Activated gamma-delta T cell treated with anti-CD3 and anti-CD28 coated beads, Interleukin-2, amount 50 U/mL, for 16 hours (primary cell): ENCODE results near the gene BANP.
"Not testable (repeated sequence)": the region's sequence is repeated elsewhere in the genome, so short reads cannot be mapped to it uniquely, and the experiment has no call there.

Experiments used
- DNase-seq: peaks from one replicate; pipeline ENCODE4 v3.0.0-alpha.2; 2020; ENCODE audit warnings: low read depth

Gene BANP

DNA sequence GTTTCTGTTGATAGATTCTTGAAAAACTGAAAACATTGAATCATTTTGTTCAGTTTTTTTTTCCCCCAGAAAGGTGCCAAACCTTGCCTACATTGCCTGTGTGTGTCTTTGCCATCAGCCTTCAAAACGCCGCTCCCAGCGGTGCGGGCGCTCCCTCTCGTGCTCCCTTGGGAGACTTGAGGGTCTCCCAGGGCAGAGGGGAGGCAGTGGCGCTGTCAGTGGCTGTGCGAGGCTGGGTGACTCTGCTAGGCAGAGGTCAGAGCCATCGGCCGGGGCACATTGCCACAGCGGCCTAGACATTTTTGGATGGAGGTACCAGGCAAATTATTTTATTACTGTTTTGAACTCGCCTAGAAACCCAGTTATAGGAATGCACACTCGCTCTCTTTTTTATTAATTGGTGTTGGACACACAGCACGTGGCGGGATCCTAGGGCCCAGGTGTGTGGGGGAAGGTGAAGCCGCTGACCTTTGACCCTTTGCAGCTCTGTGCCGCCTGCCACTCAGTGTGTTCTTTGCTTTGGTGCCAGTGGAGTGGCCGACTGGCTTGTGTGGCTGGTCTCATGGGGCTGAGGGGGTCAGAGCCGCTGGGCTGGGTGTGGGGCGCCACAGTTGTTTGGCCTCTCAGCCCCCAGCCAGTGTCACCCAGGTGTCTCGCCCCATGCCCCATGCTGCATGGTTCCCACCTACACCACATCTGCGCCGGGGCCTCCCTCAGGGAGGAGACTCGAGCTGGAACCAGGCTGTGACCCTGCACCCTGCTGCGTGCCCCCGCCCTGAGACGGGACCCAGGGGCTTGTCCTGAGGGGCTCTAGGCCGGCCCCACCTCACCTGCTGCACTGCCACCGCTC lies 115.7 kb downstream of the BANP start:
- DNase-seq: no peak

DNA sequence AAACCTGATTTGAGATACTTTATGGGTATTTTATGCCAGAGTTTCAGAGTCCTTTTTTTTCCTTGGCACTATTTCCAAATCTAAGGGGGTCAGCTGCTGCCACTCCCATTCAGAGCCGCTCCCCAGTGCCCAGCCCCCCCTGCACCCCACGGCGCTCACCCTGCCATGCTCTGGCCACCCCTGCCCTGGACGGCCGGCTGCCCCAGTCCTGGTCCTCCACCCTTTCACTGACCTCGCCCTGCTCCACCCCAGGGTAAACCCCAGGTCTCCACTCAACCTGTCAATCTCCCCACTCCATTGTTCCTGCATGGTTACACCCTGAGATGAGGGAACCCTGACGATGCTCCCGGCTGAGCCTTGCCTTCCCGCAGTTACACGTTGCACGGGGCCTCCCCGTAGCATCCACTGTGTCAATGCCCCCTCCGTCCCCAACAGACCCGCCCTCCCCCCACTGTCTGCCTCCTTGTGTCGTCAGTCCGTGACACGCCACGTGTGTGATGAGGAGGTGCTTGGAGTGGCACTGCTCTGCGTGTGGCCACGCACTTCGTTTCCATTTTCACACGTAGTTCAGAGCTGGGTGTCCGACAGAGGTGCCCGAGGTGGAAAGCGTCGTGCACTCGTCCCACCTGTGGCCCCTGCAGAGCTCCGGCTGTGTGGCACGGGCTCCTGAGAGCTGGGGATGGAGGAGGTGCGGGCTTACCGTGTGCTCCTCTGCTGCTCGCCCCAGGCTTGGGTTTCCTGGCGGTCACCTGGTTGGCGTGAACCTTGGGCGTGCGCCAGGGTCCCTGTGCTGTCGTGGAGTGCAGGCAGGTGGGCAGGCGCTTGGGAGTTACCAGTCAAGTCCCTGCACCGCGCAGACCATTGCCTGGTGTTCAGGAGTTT lies 116.5 kb downstream of the BANP start:
- DNase-seq: no peak

GRCh38 chr16:88068476-88069396 lies 117.5 kb downstream of the BANP start:
- no peak for DNase-seq

GRCh38 chr16:88069397-88070168 lies 118.3 kb downstream of the BANP start:
- no peak for DNase-seq

GRCh38 chr16:88070341-88070740 lies 119.1 kb downstream of the BANP start:
- no peak for DNase-seq

- DNase-seq: no peak
Observed at GRCh38 chr16:88070989-88071625, 119.9 kb downstream of the BANP start.

GRCh38 chr16:88071908-88072307 lies 120.7 kb downstream of the BANP start:
- DNase-seq: no peak

DNA sequence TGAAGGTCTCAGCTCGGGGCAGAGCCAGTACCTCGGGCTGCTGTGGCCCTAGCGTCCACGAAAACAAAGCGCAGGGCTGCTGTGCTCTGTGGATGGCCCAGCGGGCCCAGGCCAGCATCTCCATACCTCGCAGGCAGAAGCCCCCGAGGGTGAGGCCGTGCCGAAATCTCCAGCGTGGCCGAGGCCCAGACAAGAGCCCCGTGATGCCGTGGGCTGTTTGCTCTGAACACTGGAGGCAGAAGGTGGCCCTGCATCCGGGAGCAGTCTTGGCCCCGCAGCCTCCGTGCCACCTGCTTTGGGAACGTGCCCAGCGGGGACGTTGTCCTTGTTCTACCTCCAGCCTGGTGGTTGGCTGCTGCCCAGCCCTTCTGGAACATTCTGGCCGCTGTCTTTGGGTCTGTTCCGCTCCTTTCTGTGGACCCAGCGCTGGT lies 121.4 kb downstream of the BANP start:
- no peak for DNase-seq

GRCh38 chr16:88073201-88073721 lies 122.0 kb downstream of the BANP start:
- no peak for DNase-seq

DNA sequence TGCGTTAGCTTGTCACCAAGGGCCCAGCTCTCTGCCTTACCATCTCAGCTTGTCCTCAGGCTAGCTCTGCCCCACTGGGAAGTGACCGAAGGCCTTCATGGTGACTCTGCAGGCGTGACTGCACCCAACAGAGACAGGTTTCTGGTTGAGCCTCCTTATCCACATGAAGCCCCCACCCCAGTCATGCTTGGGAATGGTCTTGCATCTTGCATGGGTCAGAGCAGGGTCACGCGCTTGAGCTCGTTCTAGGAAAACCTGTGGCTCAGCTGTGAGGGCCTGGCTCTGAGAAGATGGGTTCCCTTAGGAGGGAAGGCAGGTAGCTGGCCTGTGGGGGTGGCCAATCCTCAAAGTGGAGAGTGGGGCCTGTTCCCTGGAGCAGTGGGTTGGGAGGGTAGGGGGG lies 122.8 kb downstream of the BANP start:
- no peak for DNase-seq

GRCh38 chr16:88076211-88076931 lies 125.1 kb downstream of the BANP start:
- DNase-seq: no peak

GRCh38 chr16:88076932-88077320 lies 125.7 kb downstream of the BANP start:
- not testable (repeated sequence) for DNase-seq

DNA sequence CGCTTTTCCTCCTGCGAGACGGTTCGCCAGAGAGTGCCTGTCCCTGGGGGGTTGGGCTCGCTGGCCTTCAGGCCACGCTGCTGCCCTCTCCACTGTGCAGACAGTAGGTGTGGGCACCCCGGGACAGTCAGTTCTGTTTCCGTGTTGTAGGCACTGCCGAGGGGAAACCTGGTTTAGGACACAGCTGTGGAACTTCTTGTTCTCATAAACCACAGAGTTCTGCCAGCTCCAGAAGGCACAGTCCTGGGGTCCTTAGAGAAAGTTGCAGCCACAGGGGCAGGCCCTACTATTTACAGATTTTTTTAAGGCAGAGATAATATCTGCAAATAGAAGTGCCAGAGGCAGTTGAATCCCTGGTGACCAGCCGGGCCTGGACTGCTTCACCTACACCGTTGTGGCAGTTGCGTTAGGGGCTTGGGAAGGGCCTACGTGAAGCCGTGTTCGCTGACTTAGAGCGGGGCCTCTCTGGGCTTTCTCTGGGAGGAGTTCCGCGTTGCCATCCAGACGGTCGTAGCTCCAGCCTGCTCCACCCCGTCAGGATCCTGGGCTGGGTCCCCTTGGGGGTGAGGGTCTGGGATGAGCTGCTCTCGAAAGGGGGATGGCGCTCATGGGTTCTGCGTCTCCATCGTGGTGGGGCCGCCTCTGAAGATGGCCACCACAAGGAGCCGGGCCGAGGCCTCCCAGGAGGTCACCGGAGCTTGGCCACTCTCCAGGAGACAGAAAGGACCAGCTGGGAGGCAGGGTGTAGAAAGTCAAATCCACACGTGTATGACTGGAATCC lies 126.3 kb downstream of the BANP start:
- DNase-seq: no peak

GRCh38 chr16:88078111-88078775 lies 127.0 kb downstream of the BANP start:
- DNase-seq: no peak

DNA sequence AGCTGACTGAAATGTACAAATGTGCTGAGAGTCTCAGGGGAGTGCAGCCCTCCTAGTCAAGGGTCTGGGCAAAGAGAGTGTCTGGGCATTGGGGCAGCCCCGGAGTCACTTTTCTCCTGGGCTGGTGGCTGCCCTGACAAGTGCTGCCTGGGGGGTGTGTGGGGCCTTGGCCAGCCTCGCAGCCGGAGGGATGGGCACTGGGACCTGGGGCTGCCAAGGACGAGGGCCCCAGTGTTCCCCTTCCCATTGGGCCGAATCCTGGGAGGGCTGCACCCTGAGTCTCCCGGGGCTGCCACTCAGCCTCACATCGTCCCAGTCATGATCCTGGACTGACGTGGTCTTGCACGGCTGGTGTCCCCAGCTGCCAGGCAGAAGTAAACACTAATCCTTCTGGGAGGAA lies 132.3 kb downstream of the BANP start:
- DNase-seq: no peak

DNA sequence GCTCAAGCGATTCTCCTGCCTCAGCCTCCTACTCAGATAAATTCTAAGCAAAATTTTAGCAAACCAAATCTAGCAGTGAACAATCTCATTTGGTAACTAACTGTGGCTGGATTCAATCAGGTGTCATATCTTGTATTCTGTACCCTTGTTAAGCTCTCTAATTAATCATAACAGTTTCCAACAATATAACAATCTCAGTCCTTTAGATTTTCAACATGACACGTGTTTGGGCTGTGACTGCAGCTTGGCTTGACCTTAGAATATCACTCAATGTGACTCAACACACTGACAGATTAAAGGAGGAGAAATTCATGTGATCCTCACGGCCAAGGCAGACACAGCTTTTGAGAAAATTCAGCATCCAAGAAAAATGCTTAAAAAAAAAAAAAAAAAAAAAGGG lies 133.6 kb downstream of the BANP start:
- no peak for DNase-seq

DNA sequence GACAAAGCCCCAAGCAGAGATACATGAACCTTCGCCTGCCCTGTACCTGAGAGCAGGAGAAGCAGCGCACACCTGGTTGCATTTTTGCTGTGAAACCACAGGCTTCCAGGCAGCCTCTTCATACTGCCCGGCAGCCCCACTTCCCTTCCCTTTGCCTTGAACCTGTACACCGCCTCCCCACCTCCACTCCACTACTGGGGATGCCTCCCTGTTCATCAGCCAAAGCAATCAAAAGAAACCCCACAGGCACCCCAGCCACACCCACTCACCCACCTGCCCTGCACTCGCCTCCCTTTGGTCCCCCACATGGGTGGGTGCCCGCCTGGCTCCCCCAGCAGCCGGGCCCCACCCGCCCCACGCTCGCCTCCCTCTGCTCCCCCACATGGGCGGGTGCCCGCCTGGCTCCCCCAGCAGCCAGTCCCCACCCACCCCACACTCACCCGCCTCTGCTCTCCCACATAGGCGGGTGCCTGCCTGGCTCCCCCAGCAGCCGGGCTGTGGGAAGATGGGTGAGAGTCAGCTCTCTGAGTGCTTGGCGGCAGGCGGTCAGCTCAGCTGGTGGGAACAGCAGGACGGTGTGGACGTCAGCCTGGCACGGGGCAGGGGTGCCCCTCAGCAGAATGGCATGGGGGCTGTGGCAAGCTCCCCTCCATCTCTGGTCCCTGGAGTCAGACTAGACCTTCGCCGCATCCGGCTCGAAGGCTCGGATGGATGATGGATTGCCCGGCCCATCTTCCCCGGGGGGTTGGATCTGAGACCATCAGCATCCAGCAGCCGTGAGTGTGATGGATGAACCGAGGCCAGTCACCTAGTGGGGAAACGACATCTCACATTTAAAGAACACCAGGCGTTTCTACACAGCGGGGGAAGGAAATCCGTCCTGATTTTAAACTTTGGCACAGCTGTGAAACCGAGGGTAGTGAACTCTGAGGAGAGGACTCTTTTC lies 135.6 kb downstream of the BANP start:
- no peak for DNase-seq
